DLD1 (cell line): ENCODE results near the gene STIL.
"Not testable (repeated sequence)": the region's sequence is repeated elsewhere in the genome, so short reads cannot be mapped to it uniquely, and the experiment has no call there.

Experiments used
- in situ Hi-C: cut with HindIII; loops from 2 replicates; pipeline ENCODE4 v1.10.0; 2017; ENCODE audit warnings: low sequenced_read_pairs

Gene STIL

GRCh38 chr1:47313915-47314664, at the start of gene STIL:
Gene STIL (minus strand): TSS chr1:47314147. CDS start chr1:47310319, 3,828 bp downstream.
- in situ Hi-C loops = no loop called here

GRCh38 chr1:47362828-47363227, 48.9 kb upstream of the STIL start:
- in situ Hi-C loops = no loop called here

- in situ Hi-C loops = no loop called here
These were observed 47.4 kb upstream of the STIL start for GRCh38 chr1:47361380-47361779.

- in situ Hi-C loops = no loop called here
These were observed 37.4 kb upstream of the STIL start for GRCh38 chr1:47351305-47351704.

GRCh38 chr1:47348246-47348645, 34.3 kb upstream of the STIL start:
- in situ Hi-C loops = no loop called here

GRCh38 chr1:47347735-47348134, 33.8 kb upstream of the STIL start:
- in situ Hi-C loops = no loop called here

- in situ Hi-C loops = not testable (repeated sequence)
These were observed 33.0 kb upstream of the STIL start for GRCh38 chr1:47346979-47347378.

GRCh38 chr1:47340227-47340626, 26.3 kb upstream of the STIL start:
- in situ Hi-C loops = no loop called here

GRCh38 chr1:47338249-47339077, 24.5 kb upstream of the STIL start:
- in situ Hi-C loops = no loop called here

- in situ Hi-C loops = no loop called here
These were observed 23.4 kb upstream of the STIL start for GRCh38 chr1:47337350-47337749.

- in situ Hi-C loops = no loop called here
These were observed 21.0 kb upstream of the STIL start for GRCh38 chr1:47334765-47335435.

- in situ Hi-C loops = no loop called here
These were observed 20.2 kb upstream of the STIL start for GRCh38 chr1:47333922-47334764.

GRCh38 chr1:47333578-47333921, 19.6 kb upstream of the STIL start, which contains the start of gene CMPK1:
Gene CMPK1 (plus strand): TSS chr1:47333790. CDS start chr1:47333946, 156 bp downstream.
- in situ Hi-C loops = no loop called here

- in situ Hi-C loops = no loop called here
These were observed 19.0 kb upstream of the STIL start for GRCh38 chr1:47332779-47333577.

- in situ Hi-C loops = no loop called here
These were observed 17.9 kb upstream of the STIL start for GRCh38 chr1:47331875-47332274.

GRCh38 chr1:47330212-47330611, 16.3 kb upstream of the STIL start:
- in situ Hi-C loops = no loop called here

- in situ Hi-C loops = no loop called here
These were observed 15.0 kb upstream of the STIL start for GRCh38 chr1:47328992-47329391.

- in situ Hi-C loops = no loop called here
These were observed 12.3 kb upstream of the STIL start for GRCh38 chr1:47326271-47326670.

- in situ Hi-C loops = no loop called here
These were observed 11.6 kb upstream of the STIL start for GRCh38 chr1:47325528-47325927.

- in situ Hi-C loops = no loop called here
These were observed 10.7 kb upstream of the STIL start for GRCh38 chr1:47324682-47325081.
